A549 treated with DMSO at 1 μM for 4 hours (cell line): ENCODE data around the gene AR. TPM values are rescaled to one million over a fixed set of nuclear protein-coding genes. Genes with fewer than 3 reads are reported as not detected.

Experiments
- total RNA-seq: library from RNA; stranded (reverse); fragments of 200-300 nt; extraction: Qiagen RNA extraction; gene quantifications from 5 replicates; pipeline ENCODE4 v1.2.3, GENCODE V29; 2022; ENCODE audit warnings: low read depth

The AR gene
- total RNA-seq: 3.4 to 4.7 TPM (median 4.1 TPM) in 5 replicates

DNA sequence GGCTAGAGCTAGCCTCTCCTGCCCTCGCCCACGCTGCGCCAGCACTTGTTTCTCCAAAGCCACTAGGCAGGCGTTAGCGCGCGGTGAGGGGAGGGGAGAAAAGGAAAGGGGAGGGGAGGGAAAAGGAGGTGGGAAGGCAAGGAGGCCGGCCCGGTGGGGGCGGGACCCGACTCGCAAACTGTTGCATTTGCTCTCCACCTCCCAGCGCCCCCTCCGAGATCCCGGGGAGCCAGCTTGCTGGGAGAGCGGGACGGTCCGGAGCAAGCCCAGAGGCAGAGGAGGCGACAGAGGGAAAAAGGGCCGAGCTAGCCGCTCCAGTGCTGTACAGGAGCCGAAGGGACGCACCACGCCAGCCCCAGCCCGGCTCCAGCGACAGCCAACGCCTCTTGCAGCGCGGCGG lies at the start of gene AR:
AR (plus strand) TSS at position 204 of the 400 bp plus-strand sequence. CDS start 1,126 bp downstream, outside the sequence.

